Cardiac muscle cell (in vitro differentiated cells and primary cell): ENCODE data around the gene TRANK1. TPM values are rescaled to one million over a fixed set of nuclear protein-coding genes. Genes with fewer than 3 reads are reported as not detected.

ENCODE experiments used
- DNase-seq, 2 donors: peaks; one replicate each; pipeline versions ENCODE4 v3.0.0 to v3.0.0-alpha.2; 2010 to 2017; ENCODE audit warnings: low read depth in 1 of 2, low spot score in 1 of 2
- H3K27ac ChIP-seq: fragments of 200-600 bp; sonication (generic); 2 replicates; pipeline ENCODE4 v1.5.1; 2016
- H3K27me3 ChIP-seq: fragments of 200-600 bp; sonication (generic); 2 replicates; pipeline ENCODE4 v1.6.0; 2016; ENCODE audit warnings: control low read depth
- H3K36me3 ChIP-seq: fragments of 200-600 bp; sonication (generic); 2 replicates; pipeline ENCODE4 v1.5.1; 2016; ENCODE audit warnings: control low read depth
- H3K4me1 ChIP-seq: fragments of 200-600 bp; sonication (generic); 2 replicates; pipeline ENCODE4 v1.8.1; 2017; ENCODE audit warnings: low read depth, mild to moderate bottlenecking, mixed run types
- H3K4me3 ChIP-seq: fragments of 200-600 bp; sonication (generic); 2 replicates; pipeline ENCODE4 v1.5.1; 2016; ENCODE audit warnings: mild to moderate bottlenecking
- H3K9me3 ChIP-seq: fragments of 200-600 bp; sonication (generic); 2 replicates; pipeline ENCODE4 v1.5.1; 2017; ENCODE audit warnings: low read depth, mild to moderate bottlenecking, control low read depth
- CTCF ChIP-seq: IDR thresholded peaks from 2 replicates; pipeline ENCODE4 v1.5.1; 2012; ENCODE audit warnings: low read depth, mild to moderate bottlenecking, low read length
- polyA plus RNA-seq: library from polyadenylated mRNA; unstranded; fragments of >200 nt; fragmentation: Nextera tagmentation; extraction: Ambion mirVana; gene quantifications from 2 replicates; pipeline ENCODE4 v1.2.1, GENCODE V29; 2016
- total RNA-seq: library from RNA; depleted of rRNA; stranded (reverse); fragments of >200 nt; gene quantifications from 2 replicates; pipeline ENCODE4 v1.2.3, GENCODE V29; 2016

Gene TRANK1
- total and polyA plus RNA-seq, 2 experiments from 2014 or later: 1.9 to 8.2 TPM

DNA sequence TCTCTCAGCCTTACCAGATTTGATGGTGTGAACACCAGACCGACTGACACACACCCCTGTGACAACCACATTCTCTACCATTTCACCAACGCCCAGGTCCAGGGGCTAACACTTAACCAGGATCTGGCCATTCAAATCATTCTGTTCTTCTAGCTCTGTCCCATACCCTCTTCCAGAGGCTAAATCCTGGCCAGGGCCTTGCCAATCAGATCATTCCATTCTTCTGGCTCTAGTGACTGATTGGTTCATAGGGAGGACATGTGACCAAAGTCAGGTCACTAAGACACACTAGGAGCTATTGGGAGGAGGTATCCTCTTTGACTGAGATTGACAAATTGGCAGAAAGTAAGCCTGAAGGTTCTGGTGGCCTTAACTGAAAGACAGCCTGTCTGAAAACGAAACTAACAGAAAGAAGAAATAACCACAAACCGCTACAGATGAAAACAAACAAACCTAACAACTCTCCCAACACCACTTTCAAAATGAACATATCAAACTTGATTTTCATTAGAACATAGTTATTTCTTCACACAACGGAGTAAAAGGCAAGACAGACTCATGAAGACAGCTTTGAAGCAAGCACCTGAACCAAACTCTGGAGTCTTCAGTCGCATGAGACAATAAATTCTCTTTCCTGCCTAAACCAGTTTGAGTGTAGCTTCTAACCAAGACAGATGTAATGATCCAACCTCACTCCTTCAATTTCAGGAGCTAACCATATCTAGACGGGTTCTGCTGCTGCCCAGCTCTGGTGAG is 68.5 kb downstream of the TRANK1 start:
- TF ChIP-seq CTCF: no peak
- H3K4me1 ChIP-seq: no peaks in the 10 kb centered on the region
- H3K27me3 ChIP-seq: no peaks in the 10 kb centered on the region
- H3K27ac ChIP-seq: no peak overlapping the region
- no peak for DNase-seq
- no peaks in the 10 kb centered on the region for H3K9me3 ChIP-seq
- no peak overlapping the region for H3K4me3 ChIP-seq
- H3K36me3 ChIP-seq: no peaks in the 10 kb centered on the region

DNA sequence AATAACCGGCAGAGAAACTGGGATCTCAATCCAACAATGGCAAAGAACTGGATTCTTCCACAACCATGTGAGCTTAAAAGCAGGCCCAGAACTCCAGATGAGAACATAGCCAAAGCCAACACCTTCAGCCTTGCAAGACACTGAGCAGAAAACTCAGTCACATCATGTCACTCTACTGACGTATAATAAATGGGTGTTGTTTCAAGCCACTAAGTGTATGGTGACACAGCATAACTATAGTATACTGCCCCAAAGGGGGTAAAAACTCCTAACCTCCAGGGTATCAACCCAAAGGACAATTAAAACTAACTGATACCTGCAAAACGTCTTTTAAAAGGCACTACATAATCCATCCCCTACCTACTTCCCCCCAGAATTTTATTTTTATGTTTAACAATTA is 69.5 kb downstream of the TRANK1 start:
- DNase-seq: no peak
- TF ChIP-seq CTCF: no peak
- no peaks in the 10 kb centered on the region for H3K9me3 ChIP-seq

GRCh38 chr3:36874424-36874823 is 70.4 kb downstream of the TRANK1 start:
- Histone ChIP-seq H3K27me3 (no peaks in the 10 kb centered on the region), H3K4me1 (no peaks in the 10 kb centered on the region), H3K4me3 (no peak overlapping the region), H3K27ac (no peak overlapping the region), H3K36me3 (no peaks in the 10 kb centered on the region), H3K9me3 (no peaks in the 10 kb centered on the region)
- peak in 1 of 2 donors; percentile 5 for DNase-seq
- no peak for TF ChIP-seq CTCF

More for the DNA sequence above, 69.5 kb downstream of the TRANK1 start:
- Histone ChIP-seq H3K27me3 (no peaks in the 10 kb centered on the region), H3K4me1 (no peaks in the 10 kb centered on the region), H3K4me3 (no peak overlapping the region), H3K36me3 (no peaks in the 10 kb centered on the region), H3K27ac (no peak overlapping the region)

- H3K9me3 ChIP-seq: no peaks in the 10 kb centered on the region
- DNase-seq: no peak
- H3K27ac ChIP-seq: no peak overlapping the region
- H3K4me3 ChIP-seq: no peak overlapping the region
- no peaks in the 10 kb centered on the region for H3K4me1 ChIP-seq
- no peaks in the 10 kb centered on the region for H3K36me3 ChIP-seq
- no peaks in the 10 kb centered on the region for H3K27me3 ChIP-seq
- TF ChIP-seq CTCF: no peak
These were observed 73.3 kb downstream of the TRANK1 start for GRCh38 chr3:36871379-36872126.

GRCh38 chr3:36868614-36869436 is 76.0 kb downstream of the TRANK1 start:
- H3K9me3 ChIP-seq: no peaks in the 10 kb centered on the region
- H3K27me3 ChIP-seq: no peaks in the 10 kb centered on the region
- no peaks in the 10 kb centered on the region for H3K36me3 ChIP-seq
- no peak overlapping the region for H3K27ac ChIP-seq
- no peaks in the 10 kb centered on the region for H3K4me1 ChIP-seq
- DNase-seq: peak; percentile 72 to 75
- no peak overlapping the region for H3K4me3 ChIP-seq
- TF ChIP-seq CTCF: peak; percentile 75
